CD4-positive, alpha-beta T cell treated with Interleukin-10 for 1 hour (primary cell): ENCODE results near the gene ALDH3B2.
A peak's percentile ranks its signal among the peaks of the same experiment; 100 is the strongest.
"Not testable (repeated sequence)": the region's sequence is repeated elsewhere in the genome, so short reads cannot be mapped to it uniquely, and the experiment has no call there.

Experiments used
- DNase-seq: peaks from one replicate; pipeline ENCODE4 v3.0.0-alpha.2; 2020

The ALDH3B2 gene

DNA sequence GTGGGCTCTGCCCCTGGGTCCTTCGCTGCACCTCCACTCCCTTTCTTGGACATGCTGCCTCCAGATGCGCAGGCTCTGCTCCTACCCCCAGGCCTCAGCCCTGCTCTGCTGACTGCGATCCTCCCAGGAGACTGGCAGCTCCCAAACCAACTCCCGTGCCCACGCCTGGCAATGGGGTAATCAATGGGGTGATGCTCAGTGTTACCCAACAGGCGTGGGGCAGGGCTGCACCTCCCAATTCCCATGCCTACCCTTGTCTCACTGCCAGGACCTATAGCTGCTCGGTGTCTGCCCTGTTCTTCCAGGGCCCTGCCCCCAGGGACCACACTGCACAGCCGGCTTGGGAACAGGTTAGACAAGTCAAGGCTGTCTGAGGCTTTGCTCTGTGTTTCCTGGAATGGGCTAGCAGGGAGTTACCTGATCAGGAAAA is at the start of gene ALDH3B2:
ALDH3B2 (minus strand) TSS at position 182 of the 430 bp plus-strand sequence. CDS start 7,688 bp downstream, outside the sequence.
- DNase-seq = no peak

- not testable (repeated sequence) for DNase-seq
These were observed 48.6 kb upstream of the ALDH3B2 start for GRCh38 chr11:67723036-67723435.

DNA sequence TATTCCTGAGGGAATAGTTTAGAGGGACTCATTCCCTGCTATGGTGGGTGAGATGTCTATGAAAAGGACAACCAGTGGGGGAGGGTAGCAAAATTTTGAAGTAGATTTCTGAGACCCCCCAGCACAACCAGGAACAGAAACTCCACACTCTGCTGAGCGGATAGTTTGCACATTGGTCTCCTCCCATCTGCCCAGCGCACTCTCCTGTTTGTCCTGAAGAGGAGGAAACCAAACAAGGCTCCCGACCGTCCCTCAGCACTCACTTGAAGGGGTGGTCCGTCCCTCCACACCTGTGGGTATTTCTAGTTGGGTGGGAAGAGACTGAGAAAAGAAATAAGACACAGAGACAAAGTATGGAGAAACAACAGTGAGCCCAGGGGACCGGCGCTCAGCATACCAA is 41.8 kb upstream of the ALDH3B2 start:
- DNase-seq = not testable (repeated sequence)

GRCh38 chr11:67715801-67716200 is 41.4 kb upstream of the ALDH3B2 start:
- DNase-seq = not testable (repeated sequence)

GRCh38 chr11:67713892-67714509 is 39.6 kb upstream of the ALDH3B2 start:
- peak; percentile 70 for DNase-seq

- DNase-seq = not testable (repeated sequence)
These were observed 37.3 kb upstream of the ALDH3B2 start for GRCh38 chr11:67711676-67712075.

- not testable (repeated sequence) for DNase-seq
These were observed 36.8 kb upstream of the ALDH3B2 start for GRCh38 chr11:67711212-67711611.

GRCh38 chr11:67709806-67710205 is 35.4 kb upstream of the ALDH3B2 start:
- not testable (repeated sequence) for DNase-seq

DNA sequence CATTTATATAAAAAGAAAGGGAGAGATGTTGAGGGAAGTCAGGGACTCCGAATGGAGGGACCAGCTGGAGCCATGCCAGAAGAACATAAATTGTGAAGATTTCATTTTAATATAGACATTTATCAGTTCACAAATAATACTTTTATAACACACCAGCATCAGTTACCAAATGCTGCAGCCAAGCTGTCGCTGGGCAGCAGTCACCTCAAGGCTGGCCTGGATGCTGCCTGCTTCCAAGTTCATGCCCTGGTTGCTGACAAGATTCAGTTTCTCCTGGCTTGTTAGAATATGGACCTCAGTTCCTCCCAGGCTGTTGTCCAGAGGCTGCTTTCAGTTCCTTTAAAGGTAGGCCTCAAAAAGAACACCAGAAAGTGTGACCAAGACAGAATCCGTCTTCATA is 30.8 kb upstream of the ALDH3B2 start:
- no peak for DNase-seq

DNA sequence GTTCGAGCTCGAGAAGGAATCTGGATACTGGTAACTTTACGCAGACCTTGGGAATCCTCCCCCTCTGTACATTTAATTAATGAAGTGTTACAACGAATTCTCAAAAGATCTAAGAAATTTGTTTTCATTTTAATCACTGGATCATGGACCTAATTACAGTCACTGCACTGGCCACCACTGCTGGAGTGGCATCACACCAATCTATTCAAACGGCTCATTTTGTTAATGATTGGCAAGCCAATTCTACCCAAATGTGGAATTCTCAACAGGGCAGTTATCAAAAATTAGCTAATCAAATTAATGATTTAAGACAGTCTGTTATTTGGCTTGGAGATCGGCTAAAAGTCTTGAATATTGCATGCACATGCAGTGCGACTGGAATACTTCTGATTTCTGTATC is 30.1 kb upstream of the ALDH3B2 start:
- DNase-seq = no peak

DNA sequence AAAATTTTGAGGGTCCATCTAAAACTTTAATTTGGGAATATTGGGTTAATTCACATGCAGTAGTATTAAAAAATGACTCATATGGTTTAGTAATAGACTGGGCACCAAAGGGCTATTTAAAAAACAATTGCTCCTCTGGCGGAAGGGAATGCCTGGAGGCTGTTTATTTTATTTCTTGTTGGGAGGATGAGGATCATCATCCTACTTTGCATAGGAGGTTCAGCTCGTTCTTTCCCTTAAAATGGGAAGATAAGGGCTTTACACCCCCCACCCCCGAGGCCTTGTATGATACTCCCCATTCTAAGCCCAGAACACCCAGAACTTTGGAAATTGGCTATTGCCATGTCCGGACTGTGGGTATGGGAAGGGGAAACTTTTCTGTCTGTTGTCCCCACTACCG is 29.3 kb upstream of the ALDH3B2 start:
- not testable (repeated sequence) for DNase-seq

GRCh38 chr11:67700548-67701262 is 26.3 kb upstream of the ALDH3B2 start:
- no peak for DNase-seq

- no peak for DNase-seq
These were observed 25.7 kb upstream of the ALDH3B2 start for GRCh38 chr11:67700141-67700540.

GRCh38 chr11:67699521-67699920 is 25.1 kb upstream of the ALDH3B2 start:
- no peak for DNase-seq

DNA sequence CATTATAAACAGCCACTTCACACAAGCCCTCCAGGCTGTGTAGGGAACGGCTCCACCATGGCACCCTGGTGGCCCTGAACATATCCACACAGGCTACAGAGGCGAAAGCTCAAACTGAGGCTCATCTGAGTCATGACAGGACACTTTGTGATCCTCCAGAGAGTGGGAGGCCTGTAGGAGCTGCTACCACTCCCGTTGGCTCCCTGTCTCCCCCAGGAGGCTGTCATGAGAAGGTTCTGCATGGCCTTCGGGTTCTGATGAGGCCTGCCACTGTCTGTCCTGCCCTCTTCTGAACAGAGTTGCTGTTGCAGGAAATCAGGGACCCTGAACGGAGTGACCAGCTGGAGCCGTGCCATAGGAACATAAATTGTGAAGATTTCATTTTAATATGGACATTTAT is 23.8 kb upstream of the ALDH3B2 start:
- DNase-seq = no peak

- DNase-seq = no peak
These were observed 23.4 kb upstream of the ALDH3B2 start for GRCh38 chr11:67697846-67698245.

DNA sequence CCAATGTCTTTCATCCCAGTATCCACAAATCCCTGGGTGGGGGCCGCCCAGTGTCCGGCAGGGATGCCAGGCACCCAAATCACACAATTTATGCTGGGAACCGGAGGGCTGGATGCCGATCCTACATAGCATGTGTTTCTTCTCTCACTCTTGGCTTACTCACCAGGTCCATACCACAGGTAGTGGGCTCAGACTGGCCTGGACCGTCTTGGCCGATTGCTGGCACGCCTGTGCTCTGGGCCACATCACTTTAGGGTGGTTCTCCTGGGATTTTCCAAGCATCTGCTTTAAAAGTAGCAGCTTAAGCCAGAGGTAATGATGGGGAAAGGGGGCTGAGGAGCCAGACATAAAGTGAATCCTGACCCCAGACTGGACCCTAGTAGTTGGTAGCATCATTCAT is 22.6 kb upstream of the ALDH3B2 start:
- no peak for DNase-seq

DNA sequence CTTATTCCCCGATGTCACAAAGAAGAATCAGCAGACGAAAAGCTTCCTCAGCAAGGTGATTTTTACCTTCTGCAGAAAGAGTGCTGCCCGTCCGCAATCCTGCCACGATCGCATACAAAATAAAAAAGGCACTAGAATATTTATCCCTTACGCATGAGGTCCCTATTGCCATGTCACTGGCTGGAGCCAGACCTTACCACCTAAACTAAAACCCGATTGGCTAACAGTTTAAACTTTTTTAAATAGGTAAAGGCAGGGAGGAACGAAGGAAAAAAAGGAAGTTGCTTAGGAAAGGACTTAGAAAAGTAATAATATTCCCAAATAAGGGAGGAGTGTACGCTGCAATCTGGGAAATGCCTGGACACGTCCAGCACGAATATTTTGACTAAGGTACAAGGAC is 21.2 kb upstream of the ALDH3B2 start:
- DNase-seq = no peak

- no peak for DNase-seq
These were observed 20.6 kb upstream of the ALDH3B2 start for GRCh38 chr11:67694875-67695555.

- no peak for DNase-seq
These were observed 16.7 kb upstream of the ALDH3B2 start for GRCh38 chr11:67691149-67691548.

- no peak for DNase-seq
These were observed 14.8 kb upstream of the ALDH3B2 start for GRCh38 chr11:67689178-67689577.

DNA sequence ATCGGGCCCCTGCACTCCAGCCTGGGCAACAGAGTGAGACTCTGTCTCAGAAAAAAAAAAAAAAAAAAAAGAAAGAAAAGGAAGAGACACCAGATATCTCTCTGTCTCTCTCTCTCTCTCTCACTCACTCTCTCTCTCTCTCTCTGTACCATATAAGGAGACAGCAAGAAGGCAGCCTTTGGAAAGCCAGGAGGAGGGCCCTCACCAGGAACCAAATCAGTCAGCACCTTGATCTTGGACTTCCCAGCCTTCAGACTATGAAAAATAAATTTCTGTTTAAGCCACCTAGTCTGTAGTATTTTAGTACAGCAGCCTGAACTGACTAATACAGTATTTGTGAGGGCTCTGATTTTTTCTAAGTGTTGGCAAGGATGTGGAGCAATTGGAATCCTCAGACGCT is 13.6 kb upstream of the ALDH3B2 start:
- no peak for DNase-seq

- DNase-seq = not testable (repeated sequence)
These were observed 11.4 kb upstream of the ALDH3B2 start for GRCh38 chr11:67685641-67686332.
